OCI-LY1 (cell line): ENCODE results near the gene MIEN1.

Experiments used
- H2AFZ ChIP-seq: fragments of 200-600 bp; sonication (generic), shearing (Covaris generic); 2 replicates; pipeline ENCODE4 v1.6.0; 2014; ENCODE audit warnings: antibody characterized with exemption, mild to moderate bottlenecking, low read length
- H3F3A ChIP-seq: fragments of 200-600 bp; sonication (generic), shearing (Covaris generic); 2 replicates; pipeline ENCODE4 v1.6.0; 2014; ENCODE audit warnings: mild to moderate bottlenecking, antibody characterized with exemption, low read length, moderate library complexity; ENCODE audit not compliant: insufficient read depth
- H3K27ac ChIP-seq: fragments of 200-600 bp; sonication (generic); 2 replicates; pipeline ENCODE4 v1.5.1; 2014; ENCODE audit warnings: low read length, mixed run types, mild to moderate bottlenecking, low read depth; ENCODE audit not compliant: poor library complexity, severe bottlenecking
- H3K27me3 ChIP-seq: fragments of 200-600 bp; sonication (generic); 2 replicates; pipeline ENCODE4 v1.6.0; 2014; ENCODE audit warnings: antibody characterized with exemption, mild to moderate bottlenecking, low read length, moderate library complexity; ENCODE audit not compliant: insufficient read depth
- H3K36me3 ChIP-seq: fragments of 200-600 bp; sonication (generic); 2 replicates; pipeline ENCODE4 v1.6.1; 2014; ENCODE audit warnings: mild to moderate bottlenecking, antibody characterized with exemption, low read length, moderate library complexity, mixed read lengths; ENCODE audit not compliant: insufficient read depth
- H3K4me1 ChIP-seq: fragments of 200-600 bp; sonication (generic); 2 replicates; pipeline ENCODE4 v1.5.1; 2014; ENCODE audit warnings: mild to moderate bottlenecking, low read length, moderate library complexity; ENCODE audit not compliant: insufficient read depth, severe bottlenecking
- H3K4me2 ChIP-seq: fragments of 200-600 bp; sonication (generic), shearing (Covaris generic); 2 replicates; pipeline ENCODE4 v1.6.1; 2014; ENCODE audit warnings: low read length
- H3K4me3 ChIP-seq: fragments of 200-600 bp; sonication (generic); 2 replicates; pipeline ENCODE4 v1.5.1; 2014; ENCODE audit warnings: low read length, low read depth, mild to moderate bottlenecking, mixed read lengths; ENCODE audit not compliant: poor library complexity, severe bottlenecking
- H3K79me2 ChIP-seq: fragments of 200-600 bp; shearing (Covaris generic); 2 replicates; pipeline ENCODE4 v1.6.1; 2016; ENCODE audit warnings: mixed run types, low read length, mixed read lengths; ENCODE audit not compliant: insufficient read depth
- H3K9ac ChIP-seq: fragments of 200-600 bp; sonication (generic), shearing (Covaris generic); 2 replicates; pipeline ENCODE4 v1.6.1; 2014; ENCODE audit warnings: mild to moderate bottlenecking, low read length, mixed read lengths
- H3K9me2 ChIP-seq: fragments of 200-600 bp; sonication (generic), shearing (Covaris generic); 2 replicates; pipeline ENCODE4 v1.6.1; 2014; ENCODE audit warnings: low read depth, mild to moderate bottlenecking, low read length, mixed read lengths
- H3K9me3 ChIP-seq: fragments of 200-600 bp; shearing (Covaris generic); 2 replicates; pipeline ENCODE4 v1.6.1; 2014; ENCODE audit warnings: low read length, mixed read lengths
- H4K20me1 ChIP-seq: fragments of 200-600 bp; sonication (generic), shearing (Covaris generic); 2 replicates; pipeline ENCODE4 v1.6.0; 2016; ENCODE audit warnings: mild to moderate bottlenecking, low read length; ENCODE audit not compliant: insufficient read depth
- CTCF ChIP-seq: fragments of 200-600 bp; sonication (generic), shearing (Covaris generic); IDR thresholded peaks from 2 replicates; pipeline ENCODE4 v1.5.1; 2017; ENCODE audit warnings: mild to moderate bottlenecking, antibody characterized with exemption, low read length, moderate library complexity, mixed read lengths
- EZH2 ChIP-seq: fragments of 200-600 bp; sonication (generic), shearing (Covaris generic); IDR thresholded peaks from 2 replicates; pipeline ENCODE4 v1.8.0; 2017; ENCODE audit warnings: borderline replicate concordance, mixed run types, mild to moderate bottlenecking, antibody characterized with exemption, low read length, moderate library complexity, mixed read lengths

Gene MIEN1

GRCh38 chr17:39775031-39775430 is 44.7 kb upstream of the MIEN1 start:
- peaks cover 6% of the 10 kb centered on the region; the same call in 1 of the 2 replicates for H3F3A ChIP-seq
- H3K9me2 ChIP-seq = no peaks in the 10 kb centered on the region
- H3K36me3 ChIP-seq = peaks cover 84% of the 10 kb centered on the region
- no peak overlapping the region for H2AFZ ChIP-seq
- H3K9me3 ChIP-seq = no peaks in the 10 kb centered on the region
- TF ChIP-seq EZH2 (no peak), CTCF (no peak)
- peak overlapping the region; percentile 92 for H3K27ac ChIP-seq
- H3K4me2 ChIP-seq = peak overlapping the region; percentile 97
- no peaks in the 10 kb centered on the region for H4K20me1 ChIP-seq
- peaks cover 99% of the 10 kb centered on the region for H3K79me2 ChIP-seq
- peaks cover 85% of the 10 kb centered on the region for H3K4me1 ChIP-seq
- peak overlapping the region; percentile 80 for H3K4me3 ChIP-seq
- H3K27me3 ChIP-seq = no peaks in the 10 kb centered on the region
- H3K9ac ChIP-seq = peak overlapping the region; percentile 84

GRCh38 chr17:39774047-39774446 is 43.7 kb upstream of the MIEN1 start:
- no peaks in the 10 kb centered on the region for H3K9me2 ChIP-seq
- H3K4me1 ChIP-seq = peaks cover 85% of the 10 kb centered on the region
- H4K20me1 ChIP-seq = no peaks in the 10 kb centered on the region
- H3K79me2 ChIP-seq = peaks cover 99% of the 10 kb centered on the region
- no peak overlapping the region for H2AFZ ChIP-seq
- H3K9me3 ChIP-seq = no peaks in the 10 kb centered on the region
- no peak for TF ChIP-seq CTCF
- TF ChIP-seq EZH2 = no peak
- H3K27me3 ChIP-seq = no peaks in the 10 kb centered on the region
- H3K9ac ChIP-seq = peak overlapping the region; percentile 84
- H3K4me2 ChIP-seq = peak overlapping the region; percentile 97
- peak overlapping the region; percentile 80 for H3K4me3 ChIP-seq
- H3K27ac ChIP-seq = peak overlapping the region; percentile 92
- peaks cover 89% of the 10 kb centered on the region for H3K36me3 ChIP-seq
- peaks cover 6% of the 10 kb centered on the region; the same call in 1 of the 2 replicates for H3F3A ChIP-seq

- Histone ChIP-seq H3F3A (peaks cover 6% of the 10 kb centered on the region; the same call in 1 of the 2 replicates), H3K4me2 (peak overlapping the region; percentile 97), H3K4me3 (peak overlapping the region; percentile 80), H4K20me1 (no peaks in the 10 kb centered on the region), H3K4me1 (peaks cover 85% of the 10 kb centered on the region), H3K27ac (peak overlapping the region; percentile 92), H3K9ac (peak overlapping the region; percentile 84), H3K79me2 (peaks cover 99% of the 10 kb centered on the region), H3K9me3 (no peaks in the 10 kb centered on the region), H2AFZ (no peak overlapping the region), H3K36me3 (peaks cover 93% of the 10 kb centered on the region), H3K9me2 (no peaks in the 10 kb centered on the region), H3K27me3 (no peaks in the 10 kb centered on the region)
- TF ChIP-seq CTCF (no peak), EZH2 (no peak)
Observed at GRCh38 chr17:39772987-39773934, 42.9 kb upstream of the MIEN1 start.
